Thyroid gland (tissue), 4 donors: ENCODE data around the gene CORO1C.

ENCODE experiments used
- CTCF ChIP-seq, 6 experiments: fragments of 200-600 bp in 3 of 6; fragments of 450-650 bp in 3 of 6; sonication (generic) in 3 of 6; IDR thresholded peaks; one replicate each; pipeline ENCODE4 v1.5.1; 2016 to 2019; ENCODE audit warnings: antibody characterized with exemption in 6 of 6, mild to moderate bottlenecking in 2 of 6, inconsistent platforms in 1 of 6, moderate library complexity in 1 of 6
- POLR2A ChIP-seq, 2 donors: fragments of 450-650 bp; IDR thresholded peaks; one replicate each; pipeline ENCODE4 v1.6.1; 2017; ENCODE audit warnings: antibody characterized with exemption in 2 of 2, mild to moderate bottlenecking in 2 of 2, moderate library complexity in 1 of 2

- TF ChIP-seq CTCF (IDR thresholded peaks at IDR 0.05) (no peak), POLR2A (IDR thresholded peaks at IDR 0.05) (no peak)
Observed at GRCh38 chr12:108696996-108697290, 34.4 kb downstream of the CORO1C start.
